ENCODE results near the gene KLHDC1.

- 0 out of 2 replicates have a peak, but pooled peaks have one; percentile 8 for TF ChIP-seq CTCF (conservative IDR thresholded peaks at IDR 0.05; ENCODE audit: low read length)
- no peak for TF ChIP-seq EZH2phosphoT487 (IDR thresholded peaks at IDR 0.05; ENCODE audit: borderline replicate concordance)
Measured at GRCh38 chr14:49686425-49686824, 6.5 kb upstream of the KLHDC1 start.
